Mesodermal cell (in vitro differentiated cells): ENCODE measurements around the gene TBC1D22A.

ENCODE experiments used
- H3K27ac ChIP-seq: 2 replicates; pipeline ENCODE4 v1.7.0; 2013; ENCODE audit warnings: mild to moderate bottlenecking, low read depth, low read length, moderate library complexity; ENCODE audit not compliant: severe bottlenecking
- H3K36me3 ChIP-seq: 2 replicates; pipeline ENCODE4 v1.7.1; 2013; ENCODE audit warnings: mild to moderate bottlenecking, low read length, moderate library complexity; ENCODE audit not compliant: control insufficient read depth, insufficient read depth
- H3K4me1 ChIP-seq: one replicate; pipeline ENCODE4 v1.7.1; 2013; ENCODE audit warnings: mild to moderate bottlenecking, low read length; ENCODE audit not compliant: insufficient read depth, control insufficient read depth, poor library complexity, severe bottlenecking
- H3K4me3 ChIP-seq: 2 replicates; pipeline ENCODE4 v1.7.0; 2013; ENCODE audit warnings: low read length, control low read depth, mild to moderate bottlenecking; ENCODE audit not compliant: insufficient read depth, poor library complexity, severe bottlenecking; ENCODE audit errors: extremely low read depth
- H3K9me3 ChIP-seq: 2 replicates; pipeline ENCODE4 v1.7.1; 2013; ENCODE audit warnings: mild to moderate bottlenecking, low read length, moderate library complexity; ENCODE audit not compliant: control insufficient read depth
- WGBS, 2 experiments: methylation state at CpG; one replicate each; pipeline ENCODE4 v1.1.5; 2013; ENCODE audit warnings: missing lambda C conversion rate in 2 of 2; ENCODE audit not compliant: insufficient coverage in 2 of 2; 5-methylcytosine and 5-hydroxymethylcytosine counted together

Gene TBC1D22A

GRCh38 chr22:46783721-46784120 lies 21.3 kb downstream of the TBC1D22A start:
- H3K4me3 ChIP-seq: no peak overlapping the region
- WGBS, 2 experiments: 83 to 100% methylated on average over 1 of the region's 3 CpGs
- H3K9me3 ChIP-seq: no peaks in the 10 kb centered on the region
- no peaks in the 10 kb centered on the region for H3K4me1 ChIP-seq
- no peak overlapping the region for H3K27ac ChIP-seq
- H3K36me3 ChIP-seq: no peaks in the 10 kb centered on the region

- no peaks in the 10 kb centered on the region for H3K9me3 ChIP-seq
- H3K27ac ChIP-seq: no peak overlapping the region
- no peaks in the 10 kb centered on the region for H3K4me1 ChIP-seq
- no peak overlapping the region for H3K4me3 ChIP-seq
- WGBS, 2 experiments: 88% methylated on average over 7 of the region's 9 CpGs
- peaks cover 10% of the 10 kb centered on the region for H3K36me3 ChIP-seq
Observed at GRCh38 chr22:46788441-46789172, 26.2 kb downstream of the TBC1D22A start.

GRCh38 chr22:46789992-46790391 lies 27.5 kb downstream of the TBC1D22A start:
- H3K9me3 ChIP-seq: no peaks in the 10 kb centered on the region
- H3K4me3 ChIP-seq: no peak overlapping the region
- H3K36me3 ChIP-seq: peaks cover 16% of the 10 kb centered on the region
- no peaks in the 10 kb centered on the region for H3K4me1 ChIP-seq
- no peak overlapping the region for H3K27ac ChIP-seq
- 96 to 97% methylated on average over 9 of the region's 10 CpGs for WGBS, 2 experiments

- Histone ChIP-seq H3K36me3 (peaks cover 21% of the 10 kb centered on the region), H3K4me3 (no peak overlapping the region), H3K4me1 (no peaks in the 10 kb centered on the region), H3K27ac (no peak overlapping the region), H3K9me3 (no peaks in the 10 kb centered on the region)
- 95 to 97% methylated on average over 9 of the region's 13 CpGs for WGBS, 2 experiments
Observed at GRCh38 chr22:46791201-46791731, 28.8 kb downstream of the TBC1D22A start.

GRCh38 chr22:46792061-46792796 lies 29.8 kb downstream of the TBC1D22A start:
- Histone ChIP-seq H3K4me3 (no peak overlapping the region), H3K36me3 (peaks cover 21% of the 10 kb centered on the region), H3K27ac (no peak overlapping the region), H3K9me3 (no peaks in the 10 kb centered on the region), H3K4me1 (no peaks in the 10 kb centered on the region)
- WGBS, 2 experiments: 95 to 97% methylated on average over 12 to 13 of the region's 20 CpGs

- 100% methylated on average over 2 of the region's 8 CpGs for WGBS, 2 experiments
- Histone ChIP-seq H3K36me3 (peaks cover 23% of the 10 kb centered on the region), H3K9me3 (no peaks in the 10 kb centered on the region), H3K27ac (no peak overlapping the region), H3K4me1 (no peaks in the 10 kb centered on the region), H3K4me3 (no peak overlapping the region)
Observed at GRCh38 chr22:46792841-46793261, 30.4 kb downstream of the TBC1D22A start.

GRCh38 chr22:46793497-46793896 lies 31.0 kb downstream of the TBC1D22A start:
- Histone ChIP-seq H3K4me1 (no peaks in the 10 kb centered on the region), H3K36me3 (peaks cover 28% of the 10 kb centered on the region), H3K9me3 (no peaks in the 10 kb centered on the region), H3K4me3 (no peak overlapping the region), H3K27ac (no peak overlapping the region)
- 92 to 96% methylated on average over 23 of the region's 23 CpGs for WGBS, 2 experiments

GRCh38 chr22:46794067-46794466 lies 31.6 kb downstream of the TBC1D22A start:
- peaks cover 31% of the 10 kb centered on the region for H3K36me3 ChIP-seq
- H3K27ac ChIP-seq: no peak overlapping the region
- 95 to 99% methylated on average over 12 of the region's 12 CpGs for WGBS, 2 experiments
- peaks cover 3% of the 10 kb centered on the region for H3K4me1 ChIP-seq
- no peak overlapping the region for H3K4me3 ChIP-seq
- H3K9me3 ChIP-seq: no peaks in the 10 kb centered on the region

GRCh38 chr22:46794491-46794890 lies 32.0 kb downstream of the TBC1D22A start:
- Histone ChIP-seq H3K36me3 (peaks cover 35% of the 10 kb centered on the region), H3K9me3 (no peaks in the 10 kb centered on the region), H3K4me1 (peaks cover 3% of the 10 kb centered on the region), H3K27ac (no peak overlapping the region), H3K4me3 (no peak overlapping the region)
- WGBS, 2 experiments: 95 to 97% methylated on average over 9 to 12 of the region's 12 CpGs

- no peak overlapping the region for H3K27ac ChIP-seq
- 91 to 98% methylated on average over 9 of the region's 9 CpGs for WGBS, 2 experiments
- peaks cover 3% of the 10 kb centered on the region for H3K4me1 ChIP-seq
Observed at GRCh38 chr22:46795140-46795539, 32.7 kb downstream of the TBC1D22A start.

More at GRCh38 chr22:46795140-46795539, 32.7 kb downstream of the TBC1D22A start:
- no peaks in the 10 kb centered on the region for H3K9me3 ChIP-seq
- H3K36me3 ChIP-seq: peaks cover 39% of the 10 kb centered on the region
- no peak overlapping the region for H3K4me3 ChIP-seq
